Panc1 (cell line): ENCODE measurements around the gene CYP27C1. TPM values are rescaled to one million over a fixed set of nuclear protein-coding genes. Genes with fewer than 3 reads are reported as not detected.

Experiments used
- ATAC-seq: fragments of 200-7000 bp; cut with Tn5 transposase; 2 replicates; pipeline ENCODE4 v1.9.1; 2020; ENCODE audit warnings: mild to moderate bottlenecking, moderate library complexity
- BruUV-seq: library from RNA; stranded (reverse); fragments of 400-500 nt; replicated peaks from 2 replicates; lab custom pipeline; 2021; lab: Mats Ljungman, UMichigan
- CTCF ChIA-PET: fragments of 300-600 bp; sonication (Branson Sonifier 250); formaldehyde crosslinking; loops from one replicate; lab custom pipeline; 2022; ENCODE audit warnings: antibody characterized with exemption; lab: Charles Lee
- POLR2A ChIA-PET: fragments of 300-600 bp; sonication (Branson Sonifier 250); formaldehyde crosslinking; loops from one replicate; lab custom pipeline; 2022; ENCODE audit warnings: antibody characterized with exemption; lab: Charles Lee
- DNase-seq: peaks from one replicate; pipeline ENCODE4 v3.0.0-alpha.2; 2010; ENCODE audit warnings: low read depth, low spot score
- H3K27ac ChIP-seq: 2 replicates; pipeline ENCODE4 v1.5.1; 2011; ENCODE audit warnings: mild to moderate bottlenecking, low read length, inconsistent platforms
- H3K27me3 ChIP-seq: fragments of 200-500 bp; sonication (Bioruptor generic); 2 replicates; pipeline ENCODE4 v1.6.0; 2014; ENCODE audit warnings: low read length, inconsistent platforms; ENCODE audit not compliant: control insufficient read depth, insufficient read depth
- H3K36me3 ChIP-seq: fragments of 200-500 bp; sonication (Bioruptor generic); 2 replicates; pipeline ENCODE4 v1.5.1; 2014; ENCODE audit warnings: inconsistent platforms, mild to moderate bottlenecking, low read length, moderate library complexity; ENCODE audit not compliant: control insufficient read depth, insufficient read depth
- H3K4me1 ChIP-seq: 2 replicates; pipeline ENCODE4 v1.5.1; 2011; ENCODE audit warnings: inconsistent platforms, mild to moderate bottlenecking, low read length, moderate library complexity; ENCODE audit not compliant: control insufficient read depth, insufficient read depth
- H3K4me3 ChIP-seq, 2 experiments: 2 replicates each; pipeline ENCODE4 v1.5.1; 2011 to 2012; ENCODE audit warnings: low read depth in 2 of 2, low read length in 2 of 2, mild to moderate bottlenecking in 2 of 2, inconsistent platforms in 1 of 2, moderate library complexity in 1 of 2
- H3K9me3 ChIP-seq: fragments of 200-500 bp; sonication (Bioruptor generic); 2 replicates; pipeline ENCODE4 v1.5.1; 2014; ENCODE audit warnings: low read depth, mild to moderate bottlenecking, inconsistent platforms, low read length, moderate library complexity; ENCODE audit not compliant: control insufficient read depth, insufficient read depth
- POLR2AphosphoS5 ChIP-seq: IDR thresholded peaks from 2 replicates; pipeline ENCODE4 v1.6.1; 2012; ENCODE audit warnings: mild to moderate bottlenecking, low read depth, low read length, moderate library complexity
- SIN3A ChIP-seq: IDR thresholded peaks from 2 replicates; pipeline ENCODE4 v1.6.1; 2012; ENCODE audit warnings: low read depth, mild to moderate bottlenecking, low read length, moderate library complexity, borderline replicate concordance; ENCODE audit not compliant: insufficient read depth
- TCF7L2 ChIP-seq: IDR thresholded peaks from 2 replicates; pipeline ENCODE4 v1.6.1; 2011; ENCODE audit warnings: mild to moderate bottlenecking, low read depth, low read length, inconsistent platforms
- in situ Hi-C: cut with HindIII; loops from 2 replicates; pipeline ENCODE4 v1.10.0; 2016; ENCODE audit warnings: low sequenced_read_pairs, low pct_unique_long_range_greater_than_20kb
- intact Hi-C: fragments of 100-400 bp; cut with micrococcal nuclease; formaldehyde crosslinking; loops from one replicate; pipeline ENCODE4 v1.10.0; 2022; ENCODE audit not compliant: unreplicated experiment
- total RNA-seq: library from RNA; stranded (reverse); gene quantifications from one replicate; pipeline ENCODE4 v1.2.1, GENCODE V29; 2021; ENCODE audit not compliant: unreplicated experiment
- TF ChIP-seq, protein P1 (sequence below): fragments of 450-650 bp; IDR thresholded peaks from 2 replicates; pipeline ENCODE4 v1.5.1; 2017; ENCODE audit warnings: mild to moderate bottlenecking
- TF ChIP-seq, protein P2 (sequence below), 2 experiments: IDR thresholded peaks; 2 replicates each; pipeline ENCODE4 v1.6.1; 2011 to 2012; ENCODE audit warnings: low read depth in 2 of 2, control low read depth in 1 of 2, low read length in 1 of 2, mild to moderate bottlenecking in 1 of 2, moderate library complexity in 1 of 2; ENCODE audit not compliant: insufficient read depth in 1 of 2

Gene CYP27C1
- total RNA-seq, 1 experiment from 2014 or later: 5.7 TPM

DNA sequence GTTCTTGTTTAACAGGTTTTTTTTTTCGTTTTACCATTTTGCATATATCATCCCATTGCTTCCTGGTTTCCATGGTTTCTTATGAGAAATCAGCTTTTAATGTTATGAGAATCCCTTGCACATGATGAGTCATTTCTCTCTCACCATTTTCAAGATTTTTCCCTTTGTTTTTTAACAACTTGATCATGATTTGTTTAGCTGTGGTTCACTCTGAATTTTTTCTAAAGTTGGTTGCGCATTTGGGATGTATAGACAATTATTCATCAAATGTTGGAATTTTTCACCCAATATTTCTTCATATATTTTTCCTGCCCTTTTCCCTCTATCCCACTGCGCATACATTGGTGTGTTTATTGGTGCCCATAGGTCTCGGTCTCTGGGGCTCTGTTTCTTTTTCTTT, 70.7 kb downstream of the CYP27C1 start:
- Histone ChIP-seq H3K27ac (no peak overlapping the region), H3K4me1 (no peaks in the 10 kb centered on the region), H3K27me3 (no peaks in the 10 kb centered on the region), H3K36me3 (no peaks in the 10 kb centered on the region), H3K4me3 (no peak overlapping the region), H3K9me3 (no peaks in the 10 kb centered on the region)
- BruUV-seq: no TSS peak
- TF ChIP-seq, protein P1, sequence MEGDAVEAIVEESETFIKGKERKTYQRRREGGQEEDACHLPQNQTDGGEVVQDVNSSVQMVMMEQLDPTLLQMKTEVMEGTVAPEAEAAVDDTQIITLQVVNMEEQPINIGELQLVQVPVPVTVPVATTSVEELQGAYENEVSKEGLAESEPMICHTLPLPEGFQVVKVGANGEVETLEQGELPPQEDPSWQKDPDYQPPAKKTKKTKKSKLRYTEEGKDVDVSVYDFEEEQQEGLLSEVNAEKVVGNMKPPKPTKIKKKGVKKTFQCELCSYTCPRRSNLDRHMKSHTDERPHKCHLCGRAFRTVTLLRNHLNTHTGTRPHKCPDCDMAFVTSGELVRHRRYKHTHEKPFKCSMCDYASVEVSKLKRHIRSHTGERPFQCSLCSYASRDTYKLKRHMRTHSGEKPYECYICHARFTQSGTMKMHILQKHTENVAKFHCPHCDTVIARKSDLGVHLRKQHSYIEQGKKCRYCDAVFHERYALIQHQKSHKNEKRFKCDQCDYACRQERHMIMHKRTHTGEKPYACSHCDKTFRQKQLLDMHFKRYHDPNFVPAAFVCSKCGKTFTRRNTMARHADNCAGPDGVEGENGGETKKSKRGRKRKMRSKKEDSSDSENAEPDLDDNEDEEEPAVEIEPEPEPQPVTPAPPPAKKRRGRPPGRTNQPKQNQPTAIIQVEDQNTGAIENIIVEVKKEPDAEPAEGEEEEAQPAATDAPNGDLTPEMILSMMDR: no peak
- TF ChIP-seq SIN3A (no peak), TCF7L2 (no peak), POLR2AphosphoS5 (no peak)
- TF ChIP-seq, protein P2, sequence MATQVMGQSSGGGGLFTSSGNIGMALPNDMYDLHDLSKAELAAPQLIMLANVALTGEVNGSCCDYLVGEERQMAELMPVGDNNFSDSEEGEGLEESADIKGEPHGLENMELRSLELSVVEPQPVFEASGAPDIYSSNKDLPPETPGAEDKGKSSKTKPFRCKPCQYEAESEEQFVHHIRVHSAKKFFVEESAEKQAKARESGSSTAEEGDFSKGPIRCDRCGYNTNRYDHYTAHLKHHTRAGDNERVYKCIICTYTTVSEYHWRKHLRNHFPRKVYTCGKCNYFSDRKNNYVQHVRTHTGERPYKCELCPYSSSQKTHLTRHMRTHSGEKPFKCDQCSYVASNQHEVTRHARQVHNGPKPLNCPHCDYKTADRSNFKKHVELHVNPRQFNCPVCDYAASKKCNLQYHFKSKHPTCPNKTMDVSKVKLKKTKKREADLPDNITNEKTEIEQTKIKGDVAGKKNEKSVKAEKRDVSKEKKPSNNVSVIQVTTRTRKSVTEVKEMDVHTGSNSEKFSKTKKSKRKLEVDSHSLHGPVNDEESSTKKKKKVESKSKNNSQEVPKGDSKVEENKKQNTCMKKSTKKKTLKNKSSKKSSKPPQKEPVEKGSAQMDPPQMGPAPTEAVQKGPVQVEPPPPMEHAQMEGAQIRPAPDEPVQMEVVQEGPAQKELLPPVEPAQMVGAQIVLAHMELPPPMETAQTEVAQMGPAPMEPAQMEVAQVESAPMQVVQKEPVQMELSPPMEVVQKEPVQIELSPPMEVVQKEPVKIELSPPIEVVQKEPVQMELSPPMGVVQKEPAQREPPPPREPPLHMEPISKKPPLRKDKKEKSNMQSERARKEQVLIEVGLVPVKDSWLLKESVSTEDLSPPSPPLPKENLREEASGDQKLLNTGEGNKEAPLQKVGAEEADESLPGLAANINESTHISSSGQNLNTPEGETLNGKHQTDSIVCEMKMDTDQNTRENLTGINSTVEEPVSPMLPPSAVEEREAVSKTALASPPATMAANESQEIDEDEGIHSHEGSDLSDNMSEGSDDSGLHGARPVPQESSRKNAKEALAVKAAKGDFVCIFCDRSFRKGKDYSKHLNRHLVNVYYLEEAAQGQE (IDR thresholded peaks at IDR 0.05; ENCODE audit: insufficient read depth in 1 of 2, low read depth in 2 of 2, low read length in 1 of 2): no peak
- DNase-seq (no peak), ATAC-seq (no peak)
- POLR2A ChIA-PET: interaction anchor here (0.6 to 0.7 kb wide), 2 partner anchors 18 to 301 kb away, joined by 3 to 4 read pairs; no protein-coding TSS in a partner anchor
- in situ Hi-C loops: no loop called here
- CTCF ChIA-PET: no interaction called here
- intact Hi-C loops: no loop called here

DNA sequence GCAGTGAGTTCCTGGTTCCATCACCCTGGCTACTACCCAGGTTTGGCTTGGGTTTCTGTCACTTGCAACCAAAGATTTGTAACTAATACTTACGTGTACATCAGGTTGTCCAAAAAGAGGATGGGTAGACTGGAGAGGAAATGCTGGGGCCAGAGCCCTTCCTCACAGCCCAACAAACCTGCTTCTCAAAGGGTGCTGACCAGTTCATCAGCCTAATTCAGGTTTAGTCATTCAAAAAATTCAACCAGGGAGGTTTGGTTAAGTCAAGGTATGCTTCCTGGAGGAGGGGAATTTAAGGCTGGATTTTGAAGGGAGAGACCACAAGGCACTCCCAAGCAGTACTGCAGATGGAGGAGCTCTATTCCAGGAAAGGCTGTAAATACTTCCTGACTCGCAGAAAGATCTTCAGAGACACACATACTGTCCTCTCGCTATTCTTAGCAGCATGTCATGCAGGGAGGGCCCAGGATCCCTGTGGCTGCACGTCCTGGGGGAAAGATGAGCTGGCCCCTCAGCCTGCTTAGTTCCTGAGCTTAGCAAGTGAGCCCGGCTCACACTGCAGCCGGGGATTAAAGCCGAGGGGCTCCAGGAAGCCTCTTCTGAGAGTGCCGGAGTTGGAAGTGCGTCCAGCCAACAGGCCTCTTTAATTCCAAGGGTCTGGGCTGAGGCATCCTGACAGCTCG, 73.1 kb downstream of the CYP27C1 start:
- intact Hi-C loops (no loop called here), in situ Hi-C loops (no loop called here)
- TF ChIP-seq, protein P1: no peak
- TF ChIP-seq POLR2AphosphoS5 (no peak), SIN3A (no peak), TCF7L2 (no peak)
- TF ChIP-seq, protein P2 (IDR thresholded peaks at IDR 0.05; ENCODE audit: insufficient read depth in 1 of 2, low read depth in 2 of 2, low read length in 1 of 2): no peak
- no peak overlapping the region for H3K4me3 ChIP-seq
- H3K27me3 ChIP-seq: no peaks in the 10 kb centered on the region
- no peak overlapping the region for H3K27ac ChIP-seq
- ChIA-PET CTCF (no interaction called here), POLR2A (no interaction called here)
- DNase-seq (no peak), ATAC-seq (no peak)
- no peaks in the 10 kb centered on the region for H3K4me1 ChIP-seq
- no peaks in the 10 kb centered on the region for H3K9me3 ChIP-seq
- no peaks in the 10 kb centered on the region for H3K36me3 ChIP-seq
- no TSS peak for BruUV-seq
